HL-60/S4 (cell line): Measurements from ENCODE around the gene PAK5.

ENCODE experiments used
- in situ Hi-C: fragments of 300-500 bp; cut with MboI; formaldehyde crosslinking; loops from 2 replicates; pipeline ENCODE4 v1.14.3; 2022; ENCODE audit warnings: low sequenced_read_pairs

PAK5 gene

DNA sequence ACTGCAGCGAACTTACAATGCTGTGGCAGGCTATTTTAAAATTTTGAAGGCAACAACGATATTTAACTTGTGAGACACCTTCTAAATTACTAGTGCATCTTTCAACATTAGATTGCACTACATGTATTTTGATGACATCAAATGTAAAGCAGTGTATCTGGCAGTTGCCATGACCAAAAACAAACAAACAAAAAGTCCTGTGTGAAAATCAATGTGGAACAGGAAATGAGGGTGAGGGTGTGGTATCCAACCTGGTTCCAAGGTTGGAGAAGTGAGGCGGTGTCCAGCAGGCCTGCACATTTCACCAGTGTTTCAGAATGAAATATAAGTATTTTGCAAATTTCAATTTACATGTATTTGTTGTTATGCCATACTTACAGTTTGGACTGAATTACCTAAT, 212.5 kb downstream of the PAK5 start:
- in situ Hi-C loops: no loop called here

DNA sequence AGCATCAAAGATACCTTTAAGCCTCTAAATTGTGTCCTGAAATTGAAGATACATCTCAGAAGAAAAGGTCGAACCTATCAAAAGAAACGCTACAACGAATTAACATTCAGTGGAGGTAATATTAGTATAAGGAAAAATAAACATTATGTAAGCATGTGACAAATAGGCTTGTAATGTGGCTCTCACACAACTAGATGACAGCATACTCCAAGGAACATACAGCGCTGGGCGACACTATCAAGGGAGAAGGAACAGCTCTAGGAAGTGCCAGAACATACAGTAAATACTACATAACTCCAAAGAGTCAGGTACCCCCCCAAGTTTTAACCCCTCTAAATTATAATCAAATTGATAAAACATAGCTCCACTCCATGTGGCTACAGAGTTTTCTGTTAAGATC, 220.9 kb downstream of the PAK5 start:
- in situ Hi-C loops: loop anchor here (25.0 kb wide), 1 partner anchor 294 kb away; no protein-coding TSS in a partner anchor

DNA sequence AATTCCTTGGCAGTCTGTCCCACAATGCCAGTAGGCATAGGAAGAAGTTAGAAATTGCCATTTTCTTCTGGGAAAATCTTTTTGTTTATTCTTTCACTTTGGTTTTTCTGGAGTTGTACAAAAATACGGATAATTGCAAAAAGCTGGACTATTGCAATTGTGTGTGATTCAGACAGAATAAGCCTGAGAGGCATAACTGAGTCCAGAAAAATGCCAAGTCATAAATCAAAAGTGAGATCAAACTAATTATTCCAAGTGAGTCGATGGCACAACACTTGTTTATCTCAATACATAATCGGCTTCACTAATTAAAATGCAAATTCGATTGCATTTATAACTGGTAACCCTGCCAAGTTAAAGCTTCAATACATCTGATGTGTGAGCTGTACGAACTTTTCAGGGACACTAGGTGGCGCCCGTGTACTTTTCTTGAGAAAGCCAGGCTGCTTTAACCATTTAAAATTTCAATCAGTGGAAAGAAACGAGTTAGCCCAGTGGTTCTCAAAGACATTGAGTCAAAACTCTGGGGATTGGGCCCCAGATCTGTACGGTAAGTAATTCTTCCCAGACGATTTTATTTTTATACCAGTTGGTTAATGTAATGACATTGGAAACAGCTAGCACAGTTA, 221.9 kb downstream of the PAK5 start:
- in situ Hi-C loops: loop anchor here (25.0 kb wide), 1 partner anchor 295 kb away; no protein-coding TSS in a partner anchor

- in situ Hi-C loops: loop anchor here (25.0 kb wide), 1 partner anchor 296 kb away; no protein-coding TSS in a partner anchor
These were observed 222.4 kb downstream of the PAK5 start for GRCh38 chr20:9616455-9616805.

- in situ Hi-C loops: loop anchor here (25.0 kb wide), 1 partner anchor 296 kb away; no protein-coding TSS in a partner anchor
These were observed 223.0 kb downstream of the PAK5 start for GRCh38 chr20:9615766-9616454.

GRCh38 chr20:9615118-9615517, 223.8 kb downstream of the PAK5 start:
- in situ Hi-C loops: loop anchor here (25.0 kb wide), 1 partner anchor 297 kb away; no protein-coding TSS in a partner anchor

GRCh38 chr20:9613871-9614270, 225.0 kb downstream of the PAK5 start:
- in situ Hi-C loops: loop anchor here (25.0 kb wide), 1 partner anchor 298 kb away; no protein-coding TSS in a partner anchor

GRCh38 chr20:9611921-9612320, 227.0 kb downstream of the PAK5 start:
- in situ Hi-C loops: loop anchor here (25.0 kb wide), 1 partner anchor 300 kb away; no protein-coding TSS in a partner anchor

DNA sequence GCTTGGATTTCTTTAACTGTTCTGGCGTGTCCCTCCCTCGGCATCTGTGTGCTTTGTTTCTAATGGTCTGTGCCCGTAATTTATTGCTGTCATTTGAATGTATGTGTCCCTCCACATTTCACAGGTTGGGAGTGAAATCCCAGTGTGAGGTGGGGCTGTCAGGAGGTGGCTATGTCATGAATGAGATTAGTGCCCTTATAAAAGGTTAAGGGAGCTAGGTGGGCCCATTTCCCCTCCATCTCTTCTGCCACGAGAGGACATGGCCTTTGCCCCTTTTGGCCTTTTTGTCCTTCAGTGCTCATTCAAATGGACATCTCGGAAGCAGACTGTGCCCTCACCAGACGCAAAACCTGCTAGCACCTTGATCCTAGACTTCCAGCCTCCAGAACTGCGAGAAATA, 228.2 kb downstream of the PAK5 start:
- in situ Hi-C loops: loop anchor here (25.0 kb wide), 1 partner anchor 302 kb away; no protein-coding TSS in a partner anchor

GRCh38 chr20:9609887-9610502, 228.9 kb downstream of the PAK5 start:
- in situ Hi-C loops: loop anchor here (10.0 to 25.0 kb wide), 2 partner anchors 195 to 302 kb away; no protein-coding TSS in a partner anchor

DNA sequence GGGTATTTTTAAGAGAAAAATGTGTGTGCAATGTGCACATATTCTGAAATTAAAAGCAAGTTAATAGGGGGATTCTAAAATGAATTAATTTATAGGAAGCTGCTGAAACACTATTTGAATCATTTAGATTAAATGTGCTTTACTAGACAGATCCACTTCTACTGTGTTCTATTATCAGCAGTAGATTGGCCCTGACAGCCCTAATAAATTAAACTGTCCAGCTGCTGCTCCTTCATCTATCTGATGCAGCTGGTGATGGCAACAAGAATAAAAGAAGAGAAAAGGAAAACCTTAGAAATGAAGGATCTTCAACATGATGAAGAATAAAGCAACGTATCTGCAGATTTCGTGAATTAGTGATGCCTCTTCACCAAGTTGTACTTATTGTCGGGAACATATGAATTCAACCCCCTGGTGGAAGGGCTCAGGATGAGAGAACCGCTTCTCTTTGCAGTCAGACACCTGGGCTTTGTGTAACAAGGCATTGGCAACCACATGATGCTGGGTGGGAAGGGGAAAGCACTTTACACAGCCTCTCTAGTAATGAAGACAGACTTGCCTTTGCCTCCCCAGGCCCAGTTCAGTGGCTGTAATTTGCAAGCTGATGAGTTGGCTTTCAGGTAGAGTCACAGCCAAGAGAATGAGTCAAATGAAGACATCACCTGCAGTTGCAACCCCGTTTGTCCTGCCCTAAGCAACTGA, 230.1 kb downstream of the PAK5 start:
- in situ Hi-C loops: loop anchor here (10.0 to 25.0 kb wide), 2 partner anchors 194 to 304 kb away; no protein-coding TSS in a partner anchor

GRCh38 chr20:9602847-9603183, 236.1 kb downstream of the PAK5 start:
- in situ Hi-C loops: loop anchor here (10.0 to 25.0 kb wide), 2 partner anchors 188 to 309 kb away; no protein-coding TSS in a partner anchor

DNA sequence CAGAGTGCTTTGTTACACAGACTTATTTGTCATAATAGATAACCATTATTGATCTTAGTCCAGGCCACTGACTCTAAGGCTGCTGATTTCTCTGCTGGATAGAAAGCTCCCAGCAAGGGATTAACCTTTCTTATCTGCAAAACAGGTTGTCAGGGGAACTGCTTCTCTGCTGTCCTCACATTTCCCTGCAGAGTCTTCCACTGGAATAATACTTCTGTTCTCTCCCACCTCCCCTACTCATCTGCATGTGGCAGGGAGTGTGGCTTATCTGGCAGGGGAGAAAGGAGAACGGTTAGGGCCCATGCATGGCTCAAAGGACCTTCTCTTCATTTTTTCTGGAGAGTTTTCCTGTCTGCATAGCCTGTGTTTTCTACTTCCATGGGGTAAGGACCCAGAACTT, 238.3 kb downstream of the PAK5 start:
- in situ Hi-C loops: loop anchor here (10.0 to 25.0 kb wide), 2 partner anchors 186 to 312 kb away; no protein-coding TSS in a partner anchor

DNA sequence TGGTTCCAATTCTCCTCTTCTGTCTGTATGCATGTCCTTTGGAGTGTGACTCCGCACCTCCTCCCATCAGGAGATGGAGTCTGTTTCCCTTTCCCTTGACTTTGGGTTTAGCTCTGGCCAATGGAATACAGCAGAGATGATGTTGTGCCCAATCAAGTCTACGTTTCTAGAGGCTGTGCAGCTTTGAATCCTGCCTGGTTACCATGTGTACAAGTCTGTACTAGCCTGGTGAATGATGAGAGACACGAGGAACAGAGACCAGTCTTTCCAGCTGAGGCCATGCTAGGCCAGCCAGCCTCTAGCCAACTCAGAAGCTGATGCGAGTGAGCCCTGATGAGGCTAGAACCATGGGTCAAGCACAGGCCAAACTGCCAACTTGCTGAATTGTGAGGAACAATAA, 241.3 kb downstream of the PAK5 start:
- in situ Hi-C loops: no loop called here

DNA sequence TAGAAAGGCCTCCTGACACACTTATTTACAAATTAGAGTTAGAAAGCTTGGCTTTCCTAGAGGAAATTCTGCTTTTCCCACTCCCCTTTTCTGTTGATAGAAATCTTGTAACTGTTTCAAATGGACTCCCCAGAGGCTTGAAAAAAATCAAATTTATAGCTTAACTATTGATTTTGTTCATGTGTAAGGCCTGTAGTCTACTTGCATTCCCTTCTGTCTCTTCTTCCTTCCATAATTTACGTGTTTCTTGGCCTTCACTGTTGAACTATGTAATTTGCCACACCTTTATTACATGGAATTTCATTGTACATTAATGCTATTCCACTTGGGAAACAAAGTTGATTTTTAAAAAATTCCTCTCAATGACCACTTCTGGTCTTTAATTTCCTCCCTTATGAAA, 243.1 kb downstream of the PAK5 start:
- in situ Hi-C loops: no loop called here

DNA sequence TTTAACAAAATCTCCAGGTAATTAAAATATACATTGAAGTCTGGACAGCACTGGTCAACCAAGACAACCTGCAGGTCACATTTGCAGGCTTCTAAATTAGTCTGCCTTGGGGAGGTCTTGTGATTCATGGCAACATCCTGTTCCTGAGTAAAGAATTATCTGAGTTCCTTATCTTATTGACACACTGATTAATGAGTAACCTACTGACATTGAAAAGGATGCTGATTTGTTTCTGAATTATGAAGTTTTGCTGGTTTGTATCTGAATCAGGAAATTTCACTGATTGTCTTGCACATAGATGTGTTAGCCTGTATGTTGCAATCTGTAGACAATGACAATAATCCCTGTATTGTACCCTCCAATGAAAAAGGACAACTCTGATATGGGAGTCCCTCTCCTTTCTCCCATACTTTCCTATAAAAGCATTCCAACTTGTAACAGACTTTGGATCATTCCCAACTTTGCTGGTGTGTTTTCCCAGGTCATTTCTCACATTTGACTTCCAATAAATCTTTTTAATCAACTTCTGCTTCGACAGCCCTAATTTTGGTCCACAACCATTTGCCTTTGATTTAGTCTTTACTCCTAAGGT, 244.5 kb downstream of the PAK5 start:
- in situ Hi-C loops: no loop called here

DNA sequence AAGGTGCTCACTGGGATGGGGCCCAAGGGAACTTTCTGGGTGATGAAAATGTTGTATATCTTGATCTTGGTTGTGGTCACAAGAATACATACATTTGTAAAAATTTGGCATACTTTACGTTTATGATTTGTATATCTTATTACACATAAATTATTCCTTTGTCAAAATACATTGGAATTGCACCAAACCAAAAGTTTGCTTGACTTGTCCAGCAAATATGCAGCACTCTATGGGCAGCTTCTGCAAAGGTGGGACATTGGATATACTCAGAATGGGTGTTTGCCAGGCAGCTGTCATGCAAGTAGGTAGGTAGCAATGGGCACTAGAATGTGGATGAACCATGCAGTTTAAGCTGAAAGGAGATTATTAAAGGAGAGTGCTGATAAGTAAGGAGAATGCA, 246.5 kb downstream of the PAK5 start:
- in situ Hi-C loops: no loop called here

DNA sequence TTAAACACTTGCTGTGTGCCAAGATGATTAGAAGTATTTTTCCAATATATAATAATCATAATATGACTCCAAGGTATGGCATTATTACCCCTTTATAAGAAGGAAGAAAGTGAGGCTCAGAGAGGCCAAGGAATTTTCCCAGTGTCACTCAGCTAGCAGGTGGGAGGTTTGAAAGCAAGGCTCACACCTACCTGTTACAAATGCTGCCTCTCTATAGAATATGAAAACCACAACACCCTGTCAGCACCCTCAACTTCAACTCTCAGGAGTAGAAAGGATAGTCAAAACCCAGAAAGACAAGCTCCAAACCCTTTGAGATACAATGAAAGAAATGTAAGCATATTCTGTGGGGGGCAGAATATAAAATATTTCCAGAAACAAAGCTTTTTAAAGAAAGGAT, 247.8 kb downstream of the PAK5 start:
- in situ Hi-C loops: no loop called here

DNA sequence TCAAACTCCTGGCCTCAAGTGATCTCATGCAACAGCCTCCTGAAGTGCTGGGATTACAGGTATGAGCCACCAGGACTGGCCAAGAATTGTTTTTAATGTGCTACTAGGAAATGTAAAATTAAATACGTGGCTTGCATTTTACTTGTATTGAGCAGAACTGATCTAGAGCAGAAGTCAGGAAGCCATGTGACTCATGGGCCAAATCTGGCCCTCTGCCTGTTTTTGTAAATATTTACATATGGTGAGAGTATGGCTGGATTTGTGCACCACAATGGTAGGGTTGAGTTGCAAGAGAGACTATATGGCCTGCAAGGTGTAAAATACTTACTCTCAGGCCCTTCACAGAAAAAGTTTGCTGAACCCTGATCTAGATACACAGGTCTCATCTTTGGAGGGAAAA, 248.7 kb downstream of the PAK5 start:
- in situ Hi-C loops: no loop called here

DNA sequence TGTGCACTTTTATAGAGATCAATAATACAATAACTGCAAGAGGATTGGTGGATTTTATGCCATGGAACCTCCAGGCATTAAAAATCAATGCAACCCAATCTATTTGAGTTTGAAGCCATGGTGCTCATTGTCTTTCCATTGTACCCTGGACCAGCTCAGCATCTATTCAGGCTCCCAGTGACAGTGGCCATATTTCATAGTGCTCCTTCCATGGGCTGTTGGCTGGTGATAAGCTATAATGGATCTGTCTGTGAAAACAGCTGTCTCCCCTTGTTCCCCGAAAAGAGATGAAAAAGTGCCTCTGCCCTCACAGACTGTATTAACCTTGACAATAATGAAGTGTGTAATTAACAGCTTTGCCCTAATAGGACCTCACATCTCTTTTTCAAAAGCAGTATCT, 250.2 kb downstream of the PAK5 start:
- in situ Hi-C loops: no loop called here

DNA sequence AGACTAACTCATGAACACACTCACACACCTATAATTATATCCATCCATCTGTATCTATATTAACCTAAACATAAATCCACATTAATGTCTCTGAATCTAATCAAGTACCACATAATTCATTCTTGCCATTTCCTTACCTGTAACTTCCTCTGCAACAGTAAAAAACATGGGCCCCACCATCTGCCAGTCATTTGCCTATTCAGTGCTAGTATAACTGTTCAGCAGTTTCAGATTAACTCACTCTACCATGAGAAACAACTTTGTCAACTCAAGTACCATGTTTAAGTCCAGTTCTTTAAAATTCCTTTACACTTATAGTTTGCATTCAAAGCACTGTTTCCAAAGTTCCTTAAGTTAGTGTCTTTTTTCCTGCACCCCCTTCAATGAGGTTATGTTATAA, 255.7 kb downstream of the PAK5 start:
- in situ Hi-C loops: no loop called here
